C1 segment of cervical spinal cord (tissue), 14 donors: ENCODE results near the gene STK39.

Source experiments
- DNase-seq, 14 donors: peaks; one replicate each; lab custom pipeline; 2025; lab: John Stamatoyannopoulos, UW

Gene STK39

DNA sequence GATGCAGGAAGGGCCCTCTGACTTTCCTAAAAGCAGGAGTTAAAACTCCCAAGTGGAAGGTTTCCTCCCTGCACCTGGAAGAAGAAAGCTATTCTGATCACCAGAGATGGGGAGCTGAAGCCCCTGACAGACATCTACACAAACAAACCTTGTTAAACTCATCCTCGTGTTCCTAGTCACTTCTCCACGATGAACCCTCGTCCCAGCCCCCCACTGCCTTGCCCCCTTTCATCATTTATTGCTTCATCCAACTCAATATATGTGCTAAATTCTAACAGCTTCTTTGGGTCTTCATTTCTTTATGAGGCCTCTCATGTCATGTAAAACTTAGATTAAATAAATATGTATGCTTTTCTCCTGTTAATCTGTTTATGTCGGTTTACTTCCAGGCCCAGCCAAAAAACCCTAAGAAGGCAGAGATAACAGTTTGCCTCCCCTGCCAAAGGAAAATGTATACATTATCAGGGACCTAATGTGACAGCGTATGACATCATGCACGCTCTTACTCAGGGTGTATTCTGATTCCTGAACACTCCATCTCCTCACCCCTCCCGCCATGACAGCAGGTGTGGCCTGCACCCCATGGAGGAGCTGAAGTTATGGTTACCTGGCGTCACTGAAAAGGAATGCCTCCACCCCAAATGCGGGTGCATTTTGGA lies 287.2 kb downstream of the STK39 start:
- no peak for DNase-seq

DNA sequence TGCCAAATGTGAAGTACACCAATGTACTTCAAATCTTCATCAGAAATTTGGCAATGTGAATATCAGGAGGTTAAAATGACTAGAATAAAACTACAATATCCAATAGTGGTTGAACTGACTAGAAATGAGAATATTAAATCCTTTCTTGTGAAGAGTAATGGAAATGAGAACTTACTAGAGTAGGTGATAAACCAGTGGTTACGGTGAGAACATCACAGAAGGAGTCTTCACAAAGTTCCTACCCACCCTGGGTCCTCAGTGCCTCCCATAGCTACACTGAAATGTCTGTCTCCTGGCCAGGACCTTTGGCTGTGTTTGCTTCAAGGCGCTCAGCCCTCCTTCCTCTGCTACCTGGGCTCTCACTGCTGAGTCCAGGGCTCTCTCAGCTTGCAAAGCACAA lies 289.7 kb downstream of the STK39 start:
- no peak for DNase-seq

DNA sequence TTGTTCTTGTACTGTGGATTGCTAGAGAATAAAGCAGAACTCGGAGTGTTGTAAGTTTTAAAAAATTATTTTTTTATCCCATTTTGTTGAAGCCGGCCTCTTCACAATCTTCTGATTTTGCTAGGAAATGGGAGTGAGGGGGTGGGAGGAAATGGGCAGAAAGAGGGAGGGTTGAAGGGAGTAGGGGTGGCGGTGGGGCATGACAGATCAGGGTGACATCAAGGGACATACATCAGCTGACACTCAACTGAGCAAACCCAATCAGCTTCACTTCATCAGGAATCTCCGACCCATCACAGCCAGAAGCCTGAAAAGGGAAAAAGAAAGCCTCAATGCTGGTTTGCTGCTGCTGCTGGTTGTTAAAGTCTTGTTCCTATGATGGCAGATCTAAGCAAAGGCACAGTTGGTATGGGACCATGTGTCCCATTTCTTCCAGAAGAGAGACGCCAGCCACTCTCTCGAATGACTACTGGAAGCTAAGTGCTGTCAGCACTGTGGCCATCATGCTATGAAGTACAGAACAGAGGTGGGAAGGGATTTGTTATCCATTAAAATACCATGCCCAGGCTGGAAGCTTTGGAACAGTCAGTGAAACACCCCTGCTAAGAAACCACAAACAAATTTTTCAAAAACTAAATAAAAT lies 292.0 kb downstream of the STK39 start:
- no peak for DNase-seq

DNA sequence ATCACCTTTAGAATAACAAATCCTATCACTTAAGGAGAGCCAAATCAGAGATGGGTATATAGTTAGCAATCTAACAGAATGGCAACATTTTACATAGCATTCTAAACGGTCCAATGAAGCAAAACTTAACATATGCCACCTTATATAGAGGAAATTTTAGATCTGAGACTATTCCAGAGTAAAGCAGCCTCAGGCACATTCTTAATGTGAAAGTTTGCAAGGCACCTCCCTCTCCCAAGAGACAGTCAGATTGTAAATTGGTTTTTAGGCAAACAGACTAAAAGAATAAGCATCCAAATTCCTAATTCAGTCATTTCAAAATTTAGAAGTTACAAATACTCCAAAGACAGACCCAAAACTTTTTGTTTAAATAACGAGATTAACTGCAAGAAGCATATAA lies 292.9 kb downstream of the STK39 start:
- DNase-seq = no peak

DNA sequence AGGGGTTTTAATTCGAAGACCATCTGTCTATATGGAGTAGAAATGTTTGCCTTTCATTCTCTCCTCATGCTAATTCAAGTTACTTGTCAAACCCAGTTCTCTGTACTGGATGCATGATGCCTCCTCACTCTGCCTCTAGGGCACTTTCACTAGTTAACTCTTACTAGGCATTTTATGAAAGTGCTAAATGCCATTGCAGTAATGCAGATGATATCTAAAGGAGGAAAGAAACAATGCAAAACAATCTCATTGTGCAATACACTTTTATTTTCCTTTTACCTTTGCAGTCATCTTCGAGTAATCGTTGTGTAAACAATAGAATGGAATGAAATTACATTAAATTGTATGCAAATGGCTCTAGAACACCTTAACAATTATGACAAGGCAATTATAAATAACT lies 293.6 kb downstream of the STK39 start:
- no peak for DNase-seq

DNA sequence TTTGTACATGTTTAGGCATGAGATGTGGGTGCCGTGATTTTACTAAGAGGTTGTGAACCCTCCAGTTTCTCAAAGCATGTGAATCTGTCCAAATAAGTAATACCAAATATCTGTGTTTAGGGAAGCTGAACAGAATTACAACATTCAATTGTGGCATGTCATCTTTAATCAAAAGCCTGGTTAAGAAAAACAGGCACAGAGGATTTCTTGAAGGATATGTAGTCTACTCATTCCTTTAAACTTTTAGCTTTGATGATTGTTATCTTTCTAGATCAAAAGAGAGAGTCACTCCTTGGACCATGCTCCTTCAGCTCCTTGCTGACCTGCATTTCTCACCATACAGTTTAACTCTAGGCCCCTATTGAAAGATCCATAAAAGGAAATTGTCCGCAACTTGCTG lies 296.8 kb downstream of the STK39 start:
- no peak for DNase-seq

DNA sequence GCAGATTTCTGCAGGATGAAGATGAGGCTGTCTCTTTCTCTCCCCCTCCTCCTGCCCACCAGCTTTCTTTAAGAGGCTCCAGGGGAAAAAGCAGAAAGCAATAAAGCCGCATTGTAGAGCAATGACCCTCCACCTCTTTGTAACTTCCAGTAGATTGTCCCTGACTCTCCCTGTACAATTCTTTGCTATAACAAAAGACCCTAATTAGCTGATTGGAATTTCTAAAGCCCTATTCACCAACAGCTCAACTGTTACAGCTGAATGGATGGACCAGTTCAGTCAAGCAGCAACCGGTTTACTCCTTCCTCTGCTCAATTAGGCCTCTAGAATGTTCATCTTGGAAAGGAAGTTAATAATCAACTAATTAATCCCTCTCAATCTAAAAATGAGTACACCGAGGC lies 301.0 kb downstream of the STK39 start:
- DNase-seq = no peak

DNA sequence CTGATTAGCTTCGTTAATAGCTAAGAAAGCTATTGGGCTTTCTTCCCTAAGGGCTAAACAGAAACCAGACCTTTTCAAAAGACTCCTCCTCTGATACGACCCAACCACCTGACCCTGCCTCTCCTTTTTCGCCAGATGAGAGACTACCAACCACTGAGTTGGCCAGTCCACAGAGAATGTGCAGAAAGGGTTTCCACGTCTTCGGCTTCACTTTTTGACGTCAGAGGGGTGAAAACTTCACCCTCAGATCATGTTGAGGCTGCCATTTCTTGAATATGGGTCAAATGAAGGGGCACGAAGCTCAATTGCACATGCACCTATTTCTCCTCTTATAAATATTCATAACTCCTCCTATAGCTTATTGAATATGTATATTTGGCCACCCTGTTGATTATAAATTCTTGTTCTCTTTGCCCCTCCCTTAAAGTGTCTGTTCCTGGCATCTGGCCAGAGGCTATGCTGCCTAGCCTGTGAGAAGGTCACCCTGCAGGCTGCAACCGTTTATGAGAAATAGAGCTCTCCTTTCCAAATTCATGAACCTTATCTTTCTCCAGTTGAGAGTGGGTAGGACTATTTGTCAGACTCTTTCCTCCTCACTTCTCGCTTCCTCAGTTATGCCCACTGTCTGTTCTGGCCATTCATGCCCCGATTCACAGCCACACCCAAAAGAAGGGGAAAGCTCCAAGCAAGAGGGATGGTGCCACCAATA lies 301.6 kb downstream of the STK39 start:
- DNase-seq = no peak

DNA sequence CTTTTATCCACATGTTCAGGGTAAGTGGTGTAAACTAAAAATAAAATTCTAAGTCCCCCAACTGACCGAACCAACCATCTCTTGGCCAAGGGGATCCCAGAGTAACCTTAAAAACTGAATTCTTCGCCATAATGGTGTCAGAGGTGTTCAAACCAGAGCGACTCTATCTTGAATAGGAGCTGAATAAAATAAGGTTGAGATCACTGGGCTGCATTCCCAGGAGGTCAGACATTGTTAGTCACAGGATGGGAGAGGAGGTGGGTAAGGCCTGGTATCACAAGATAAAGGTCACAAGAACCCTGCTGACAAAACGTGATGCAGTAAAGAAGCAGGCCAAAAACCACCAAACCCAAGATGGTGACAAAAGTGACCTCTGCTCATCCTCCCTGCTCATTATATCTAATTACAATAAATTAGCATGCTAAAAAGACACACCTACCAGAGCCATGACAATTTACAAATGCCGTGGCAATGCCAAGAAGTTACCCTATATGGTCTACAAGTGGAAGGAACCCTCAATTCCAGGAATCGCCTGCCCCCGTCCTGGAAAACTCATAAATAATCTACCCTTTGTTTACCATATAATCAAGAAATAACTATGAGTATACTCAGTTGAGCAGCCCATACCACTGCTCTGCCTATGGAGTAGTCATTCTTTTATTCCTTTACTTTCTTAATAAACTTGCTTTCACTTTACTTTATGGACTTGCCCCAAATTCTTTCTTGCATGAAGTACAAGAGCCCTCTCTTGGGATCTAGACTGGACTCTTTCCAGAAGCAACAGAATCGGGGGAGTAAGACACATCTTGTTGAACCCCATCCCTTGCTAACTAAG lies 302.4 kb downstream of the STK39 start:
- DNase-seq = no peak

DNA sequence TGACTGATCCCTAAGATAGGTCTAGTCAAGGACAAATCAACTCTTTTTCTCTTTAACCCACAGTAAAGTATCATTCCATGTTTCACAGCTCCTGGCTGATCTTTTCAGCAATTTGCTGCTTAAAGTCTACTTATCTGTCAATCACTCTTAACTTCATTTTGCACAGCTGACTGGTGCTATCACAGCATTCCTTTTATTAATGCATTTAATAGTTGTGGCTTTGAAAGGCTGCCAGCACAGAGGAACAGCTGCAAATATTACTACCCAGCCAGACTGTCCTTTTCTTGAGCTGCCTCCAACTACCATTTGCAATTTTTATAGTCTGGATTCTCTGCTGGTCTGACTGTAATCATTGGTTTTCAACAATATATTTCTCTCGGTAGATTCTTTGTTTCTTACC lies 303.5 kb downstream of the STK39 start:
- DNase-seq = no peak

DNA sequence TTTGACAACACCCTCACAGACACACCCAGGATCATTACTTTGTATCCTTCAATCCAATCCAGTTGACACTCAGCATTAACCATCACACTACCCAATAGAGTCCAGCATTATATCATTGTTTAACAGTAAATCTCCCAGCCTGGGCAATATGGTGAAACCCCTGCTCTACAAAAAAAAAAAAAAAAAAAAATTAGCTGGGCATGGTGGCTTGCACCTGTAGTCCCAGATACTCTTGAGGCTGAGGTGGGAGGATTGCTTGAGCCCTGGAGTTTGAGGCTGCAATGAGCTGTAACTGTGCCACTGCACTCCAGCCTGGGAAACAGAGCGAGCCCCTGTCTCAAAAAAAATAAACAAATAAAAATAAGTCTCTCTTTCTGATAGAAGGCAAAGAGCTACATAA lies 304.0 kb downstream of the STK39 start:
- DNase-seq = no peak

DNA sequence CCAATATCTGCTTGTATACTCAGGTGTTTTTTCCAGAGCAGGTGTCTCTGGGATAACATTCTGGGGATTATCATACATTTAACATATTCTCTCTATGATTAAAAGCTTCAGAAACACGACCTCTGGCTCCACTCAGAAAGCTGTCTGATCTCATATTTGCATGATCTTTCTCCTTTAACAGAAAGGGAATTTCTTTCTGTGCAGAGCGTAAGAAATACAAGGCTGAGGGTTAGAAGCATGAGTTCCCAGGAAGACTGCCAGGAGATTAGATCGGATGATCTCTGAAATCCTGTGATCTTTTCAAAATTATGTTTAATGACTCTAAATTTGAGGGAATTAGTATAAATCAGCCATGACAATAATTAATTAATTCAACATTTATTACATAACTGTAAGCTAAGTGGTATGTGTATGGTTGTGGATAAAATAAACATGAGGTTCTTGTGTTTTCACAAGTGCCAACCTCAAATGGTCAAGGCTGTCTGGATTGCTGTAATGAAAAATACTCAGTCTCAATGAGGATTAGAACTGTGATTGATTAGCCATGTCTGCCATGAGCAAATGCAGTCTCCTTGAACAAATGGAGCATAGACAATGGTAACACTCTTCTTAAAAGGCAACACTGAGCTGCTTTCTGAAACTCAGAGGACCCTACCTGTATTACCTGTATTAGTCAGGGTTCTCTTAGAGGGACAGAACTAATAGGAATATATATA lies 304.9 kb downstream of the STK39 start:
- DNase-seq = no peak

DNA sequence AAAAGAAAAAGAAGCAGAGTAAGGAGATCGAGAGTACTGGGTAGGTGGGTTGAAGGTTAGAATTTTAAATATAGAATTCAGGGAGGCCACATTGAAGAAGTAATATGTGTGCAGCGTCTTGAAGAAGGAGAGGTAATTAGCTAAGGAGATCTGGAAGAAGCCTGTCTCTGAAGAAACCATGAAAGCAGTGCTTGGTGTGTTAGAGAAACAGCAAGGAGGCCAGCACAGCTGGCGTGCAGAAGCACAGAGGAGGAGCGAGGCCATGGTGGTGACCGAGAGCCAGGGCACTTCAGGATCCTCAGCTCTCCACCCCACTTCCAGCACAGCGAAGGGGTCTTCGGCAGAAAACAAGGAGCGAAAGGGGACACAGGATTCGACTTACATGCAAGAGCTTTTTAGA lies 305.8 kb downstream of the STK39 start:
- no peak for DNase-seq

DNA sequence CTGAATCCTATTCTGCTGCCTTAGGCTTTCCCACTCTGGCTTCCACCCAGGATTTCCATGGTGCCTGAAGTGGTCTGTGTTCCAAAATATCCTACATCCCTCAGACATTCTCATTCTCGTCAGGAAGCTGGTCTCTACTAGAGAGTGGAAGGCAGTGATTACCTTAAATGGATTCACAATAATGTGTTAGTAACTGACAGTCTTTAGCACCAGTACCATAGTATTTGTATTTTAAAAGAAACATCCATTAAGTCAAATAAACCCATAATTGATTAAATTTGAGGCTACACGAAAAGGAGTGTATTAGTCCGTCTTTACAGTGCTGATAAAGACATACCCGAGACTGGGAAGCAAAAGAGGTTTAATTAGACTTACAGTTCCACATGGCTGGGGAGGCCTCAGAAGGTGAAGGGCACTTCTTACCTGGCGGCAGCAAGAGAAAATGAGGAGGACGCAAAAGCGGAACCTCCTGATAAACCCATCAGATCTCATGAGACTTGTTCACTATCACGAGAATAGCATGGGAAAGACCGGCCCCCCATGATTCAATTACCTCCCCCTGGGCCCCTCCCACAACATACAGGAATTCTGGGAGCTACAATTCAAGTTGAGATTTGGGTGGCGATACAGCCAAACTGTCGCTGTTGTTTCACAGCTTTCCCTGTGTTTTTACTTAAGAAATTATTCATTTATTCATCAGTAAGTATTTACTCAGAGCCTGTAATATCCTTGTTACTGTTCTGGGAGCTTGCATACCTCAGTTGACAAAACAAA lies 306.5 kb downstream of the STK39 start:
- DNase-seq = no peak

DNA sequence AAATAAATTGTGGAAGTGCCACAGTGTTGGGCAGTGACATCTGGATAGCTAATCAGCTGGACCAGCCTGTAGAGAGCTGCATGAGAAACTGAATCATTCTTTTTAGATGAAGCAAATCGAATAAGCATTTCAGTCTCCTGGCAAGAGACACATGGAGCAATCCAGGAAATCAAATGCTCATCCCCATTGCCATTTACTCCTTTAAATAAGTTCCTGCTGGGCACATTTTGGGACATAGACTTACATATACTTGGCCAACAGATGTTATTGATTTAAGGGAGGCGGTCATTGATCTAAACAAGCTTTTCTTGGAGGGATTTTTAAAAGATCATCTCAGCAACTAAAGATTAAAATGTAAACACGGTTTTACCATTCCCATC lies 307.1 kb downstream of the STK39 start:
- DNase-seq = no peak

DNA sequence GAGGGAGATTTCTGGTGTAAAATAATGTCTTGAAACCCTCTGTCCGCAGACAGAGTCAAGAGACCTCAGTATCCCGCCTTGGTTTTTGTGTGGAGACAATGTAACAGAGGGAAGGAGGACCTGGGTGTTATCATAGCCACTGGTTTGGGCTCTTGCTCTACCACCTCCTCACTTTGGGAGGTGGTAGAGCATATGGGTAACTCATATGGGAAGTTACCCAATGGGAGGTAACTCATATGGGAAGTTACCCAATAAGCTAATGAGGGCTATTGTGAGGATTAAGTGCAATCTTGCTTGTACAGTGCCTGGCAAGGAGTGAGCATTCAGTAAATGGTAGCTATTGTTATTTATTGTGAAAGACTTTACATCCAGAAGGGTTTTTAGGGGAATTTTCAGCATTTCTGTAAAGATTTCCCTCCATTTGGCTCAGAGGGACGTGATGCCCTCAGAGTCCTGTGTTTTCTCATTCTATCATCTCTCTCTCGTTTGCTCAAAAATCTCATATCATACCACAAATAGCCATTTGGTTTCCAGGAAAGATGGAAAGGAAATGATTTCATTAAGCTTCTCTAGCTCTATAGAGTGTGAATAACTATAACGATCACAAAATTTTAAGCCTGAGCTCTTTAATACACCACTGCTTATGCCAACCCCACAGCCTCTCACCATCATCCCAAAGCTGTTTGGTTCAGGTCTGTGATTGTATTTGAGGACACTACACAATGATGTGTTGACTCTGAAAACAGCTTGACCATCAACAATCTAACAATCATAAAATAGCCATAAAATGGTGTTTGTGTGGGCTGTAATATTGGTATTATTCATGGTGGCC lies 307.7 kb downstream of the STK39 start:
- DNase-seq = no peak

DNA sequence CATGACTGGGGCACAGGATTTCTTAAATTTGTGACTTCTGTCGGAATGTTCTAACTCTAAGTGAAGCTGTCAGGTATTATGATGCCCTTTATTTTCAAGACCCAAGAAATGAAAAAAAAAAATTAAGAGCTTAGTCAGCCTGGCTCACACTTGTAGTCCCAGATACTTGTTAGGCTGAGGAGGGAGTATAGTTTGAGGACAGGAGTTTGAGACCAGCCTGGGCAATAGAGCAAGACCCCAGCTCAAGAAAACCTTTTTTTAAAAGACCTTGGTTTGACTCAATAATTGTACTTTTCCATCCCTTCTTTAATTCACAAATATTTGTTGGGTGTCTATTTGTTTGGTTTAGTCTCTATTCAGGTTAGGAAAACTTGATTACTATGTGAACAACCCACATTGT lies 310.0 kb downstream of the STK39 start:
- DNase-seq = no peak

DNA sequence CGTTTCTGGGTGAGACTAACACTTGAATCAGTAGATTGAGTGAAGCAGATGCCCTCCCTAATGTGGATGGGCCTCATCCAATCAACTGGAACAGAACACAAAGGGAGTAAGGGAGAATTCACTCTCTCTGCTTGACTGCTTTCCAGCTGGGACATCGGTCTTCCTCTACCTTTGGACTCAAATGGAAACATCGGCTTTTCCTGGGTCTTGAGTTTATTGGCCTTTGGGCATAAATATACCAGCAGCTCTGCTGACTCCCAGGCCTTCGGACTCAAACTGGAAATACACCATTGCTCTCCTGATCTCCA lies 311.6 kb downstream of the STK39 start:
- DNase-seq = no peak

DNA sequence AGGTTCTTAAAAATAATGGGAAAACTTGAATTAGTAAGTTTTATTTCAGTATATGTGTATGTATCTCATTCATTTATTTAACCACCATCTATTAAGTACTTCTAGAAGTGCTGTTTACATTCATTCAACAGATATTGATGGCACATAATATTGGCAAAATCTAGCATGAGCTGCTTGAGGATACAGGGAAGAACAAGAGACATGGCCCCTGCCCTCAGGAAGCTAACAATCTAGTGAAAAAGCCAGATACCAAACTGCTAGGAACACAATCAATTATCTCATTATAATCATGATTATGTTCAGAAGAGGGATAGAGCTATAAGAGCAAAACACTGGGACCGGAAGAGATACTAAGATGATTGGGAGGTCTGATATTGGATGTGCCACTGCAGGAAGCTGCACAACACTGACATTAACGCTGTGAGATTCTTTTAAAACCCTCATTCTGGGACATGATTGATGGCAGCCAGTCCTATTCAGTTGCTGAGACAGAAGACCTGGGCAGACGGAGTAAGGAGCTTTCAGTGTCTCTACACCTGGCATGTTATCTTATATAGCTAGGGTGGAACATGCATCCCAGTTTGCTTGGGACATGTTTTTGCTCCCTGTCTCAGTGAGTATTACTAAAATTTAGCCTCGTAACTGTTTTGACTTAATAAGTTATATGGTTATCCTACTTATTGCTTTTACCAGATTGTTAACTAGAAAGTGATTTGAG lies 314.1 kb downstream of the STK39 start:
- DNase-seq = no peak
